ENCODE data around the gene EN2.
"Not testable (repeated sequence)": the region's sequence is repeated elsewhere in the genome, so short reads cannot be mapped to it uniquely, and the experiment has no call there.

GRCh38 chr7:155445606-155446005 lies 12.3 kb upstream of the EN2 start:
- not testable (repeated sequence) for TF ChIP-seq CTCF (IDR thresholded peaks at IDR 0.05; ENCODE audit: poor library complexity); EZH2phosphoT487 (IDR thresholded peaks at IDR 0.05; ENCODE audit: low read depth, severe bottlenecking, unreplicated experiment)

Data from hepatocyte (in vitro differentiated cells).